Gastroesophageal sphincter (tissue), 3 donors: ENCODE results near the gene C12orf75.

Source experiments
- CTCF ChIP-seq, 4 experiments: fragments of 200-600 bp in 2 of 4; fragments of 450-650 bp in 2 of 4; sonication (generic) in 1 of 4; IDR thresholded peaks; one replicate each; pipeline ENCODE4 v1.5.1; 2017 to 2019; ENCODE audit warnings: antibody characterized with exemption in 4 of 4, mild to moderate bottlenecking in 2 of 4, moderate library complexity in 2 of 4
- POLR2AphosphoS5 ChIP-seq: sonication (generic); formaldehyde crosslinking; IDR thresholded peaks from one replicate; pipeline ENCODE4 v1.6.1; 2017; ENCODE audit warnings: antibody characterized with exemption

DNA sequence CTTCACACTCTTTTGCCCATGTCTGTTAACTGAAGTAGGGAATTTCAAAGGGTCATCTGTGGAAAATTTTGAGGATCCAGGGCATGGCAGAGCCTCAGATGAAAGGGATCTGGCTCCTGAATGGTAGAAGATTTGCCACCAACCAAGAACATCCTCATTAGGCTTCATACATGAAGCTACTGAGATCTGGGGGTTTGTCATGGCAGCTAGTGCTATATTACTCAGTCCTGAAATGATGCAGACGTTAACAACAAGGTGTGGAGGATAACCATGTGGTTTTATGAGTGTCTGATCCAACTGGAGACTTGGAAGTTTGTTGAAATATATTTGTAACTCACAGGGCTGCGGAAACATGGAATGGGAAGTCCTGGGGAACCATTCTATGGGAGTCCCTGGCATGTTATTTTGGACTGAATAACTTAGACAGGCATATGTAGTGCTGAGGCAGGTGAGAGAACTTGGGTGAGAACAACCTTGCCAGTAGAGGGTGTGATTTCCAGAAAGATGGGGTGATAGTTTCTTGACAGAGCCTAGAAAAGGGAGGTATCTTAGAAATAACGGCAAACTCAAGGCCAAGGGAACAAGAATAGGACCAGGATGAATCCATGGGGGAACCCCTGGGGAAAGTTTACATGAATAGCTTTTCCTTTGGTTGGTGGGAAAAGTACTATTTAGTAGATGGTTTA, 42.0 kb upstream of the C12orf75 start:
- TF ChIP-seq CTCF (IDR thresholded peaks at IDR 0.05) (no peak), POLR2AphosphoS5 (no peak)
